ENCODE results near the gene CAPZA3.

The CAPZA3 gene

DNA sequence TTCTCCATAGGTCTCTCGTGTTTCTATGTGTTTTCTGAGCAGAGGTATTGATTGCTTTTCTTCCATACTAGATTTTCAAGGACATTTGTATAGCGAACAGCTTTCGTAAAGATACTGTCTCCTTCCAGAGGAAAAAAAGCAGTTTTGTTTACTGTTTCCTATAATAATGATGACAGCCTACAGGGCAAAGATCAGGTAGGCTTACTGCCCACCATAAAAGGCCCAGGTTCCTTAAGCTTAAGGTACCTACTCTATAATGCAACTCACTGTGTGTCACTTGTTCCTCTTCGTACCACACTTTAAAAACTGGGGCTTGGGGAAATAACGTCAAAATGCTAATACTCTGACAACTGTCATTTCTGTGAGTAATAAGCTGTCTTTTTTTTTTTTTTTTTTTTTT is 6.8 kb upstream of the CAPZA3 start:
- no peak for TF ChIP-seq CTCF (IDR thresholded peaks at IDR 0.05; ENCODE audit: low read depth, low read length)
- no peak overlapping the region for H3K4me3 ChIP-seq (ENCODE audit: low read depth, low read length)

DNA sequence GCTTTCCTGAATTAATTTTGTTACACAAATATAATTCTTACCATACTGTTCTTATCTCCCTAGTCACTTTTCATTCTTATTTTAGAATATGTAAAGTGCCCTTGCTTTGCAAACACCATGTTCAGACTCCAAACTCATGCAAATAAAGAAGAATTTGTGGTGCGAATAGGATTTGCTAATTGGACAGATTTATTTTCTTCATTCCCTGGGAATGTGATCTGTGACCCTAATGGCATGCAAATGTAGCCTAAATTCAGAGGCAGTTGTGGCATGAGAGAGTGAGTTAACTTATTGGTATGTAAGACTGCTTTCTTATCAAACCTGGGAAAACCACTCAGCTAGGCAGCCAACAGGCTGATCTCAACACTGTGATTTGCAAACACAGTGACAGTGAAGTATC is 10.0 kb downstream of the CAPZA3 start:
- TF ChIP-seq CTCF (IDR thresholded peaks at IDR 0.05; ENCODE audit: low read depth, low read length): no peak

GRCh38 chr12:18749386-18749957 is 11.6 kb downstream of the CAPZA3 start:
- no peak overlapping the region for H3K4me3 ChIP-seq (ENCODE audit: low read depth, low read length)
- TF ChIP-seq CTCF (IDR thresholded peaks at IDR 0.05; ENCODE audit: low read depth, low read length): no peak

More for the DNA sequence above, 10.0 kb downstream of the CAPZA3 start:
- H3K4me3 ChIP-seq (ENCODE audit: low read depth, low read length): no peak overlapping the region

DNA sequence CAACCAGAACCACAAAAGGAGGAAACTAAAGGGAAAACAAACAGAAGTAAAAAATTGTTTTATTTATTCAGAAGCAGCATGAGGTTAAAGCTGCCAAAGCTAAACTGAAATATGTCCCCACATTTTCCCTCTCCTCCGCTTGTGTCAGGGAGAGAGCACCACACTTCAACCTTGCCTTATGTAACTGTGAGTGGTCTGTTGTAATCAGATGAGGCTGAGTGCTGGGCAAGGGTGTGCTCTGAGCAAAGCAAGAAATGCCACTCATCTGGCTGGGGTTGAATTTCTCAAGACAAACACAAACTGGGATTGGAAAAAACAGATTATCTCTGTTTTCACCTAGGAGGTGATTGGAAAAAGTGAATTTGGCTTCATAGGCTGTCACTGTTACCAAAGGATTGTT is 12.2 kb downstream of the CAPZA3 start:
- no peak overlapping the region for H3K4me3 ChIP-seq (ENCODE audit: low read depth, low read length)
- TF ChIP-seq CTCF (IDR thresholded peaks at IDR 0.05; ENCODE audit: low read depth, low read length): no peak

DNA sequence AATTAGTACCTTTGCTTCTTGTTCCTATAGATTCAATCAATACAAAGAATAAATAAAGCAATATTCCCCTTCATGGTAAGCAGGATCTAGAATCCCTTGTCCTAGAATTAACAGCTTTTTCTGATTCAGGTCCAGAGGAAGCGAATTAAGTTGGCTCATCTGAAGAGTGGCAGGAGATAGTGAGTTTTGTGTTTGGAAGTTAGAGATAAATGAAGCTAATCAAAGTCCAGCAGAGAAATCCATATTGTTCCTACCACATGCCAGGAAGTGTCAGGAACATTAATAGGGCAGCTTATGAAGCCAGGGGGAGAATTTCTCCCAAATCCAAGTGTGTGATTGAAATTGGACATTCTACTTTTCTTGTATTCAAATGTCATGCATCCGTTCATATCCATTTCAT is 13.9 kb downstream of the CAPZA3 start:
- TF ChIP-seq CTCF (IDR thresholded peaks at IDR 0.05; ENCODE audit: low read depth, low read length): no peak
- no peak overlapping the region for H3K4me3 ChIP-seq (ENCODE audit: low read depth, low read length)

- TF ChIP-seq CTCF (IDR thresholded peaks at IDR 0.05; ENCODE audit: low read depth, low read length): no peak
- no peak overlapping the region for H3K4me3 ChIP-seq (ENCODE audit: low read depth, low read length)
Measured at GRCh38 chr12:18752280-18752920, 14.5 kb downstream of the CAPZA3 start.

DNA sequence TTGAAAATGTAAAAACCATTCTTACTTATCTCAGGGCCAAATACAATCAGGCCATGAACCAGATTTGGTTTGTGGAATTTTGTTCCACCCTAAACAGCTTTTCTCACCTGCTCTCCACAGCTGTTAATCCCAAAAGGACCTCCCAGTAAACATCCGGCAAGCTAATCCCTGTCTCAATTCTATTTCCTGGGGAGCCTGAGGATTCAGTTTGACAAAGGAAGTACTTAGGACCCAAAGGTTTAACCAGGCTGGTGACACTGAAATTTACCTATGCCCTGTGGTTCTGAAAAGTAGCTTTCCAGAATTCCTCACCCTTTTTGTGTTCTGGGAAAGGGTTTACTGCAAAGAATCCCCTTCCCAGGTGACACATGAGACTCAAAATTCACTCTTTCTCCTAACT is 15.0 kb downstream of the CAPZA3 start:
- no peak for TF ChIP-seq CTCF (IDR thresholded peaks at IDR 0.05; ENCODE audit: low read depth, low read length)
- H3K4me3 ChIP-seq (ENCODE audit: low read depth, low read length): no peak overlapping the region

Measured in WI38 (cell line).